ENCODE data around the gene CSMD2. TPM values are rescaled to one million over a fixed set of nuclear protein-coding genes. Genes with fewer than 3 reads are reported as not detected.

The CSMD2 gene
- total and polyA plus RNA-seq, 2 of the 8 experiments (the other 6 are each of a cell fraction or from before 2014, with no cell fraction given): 7.0 to 14.7 TPM

DNA sequence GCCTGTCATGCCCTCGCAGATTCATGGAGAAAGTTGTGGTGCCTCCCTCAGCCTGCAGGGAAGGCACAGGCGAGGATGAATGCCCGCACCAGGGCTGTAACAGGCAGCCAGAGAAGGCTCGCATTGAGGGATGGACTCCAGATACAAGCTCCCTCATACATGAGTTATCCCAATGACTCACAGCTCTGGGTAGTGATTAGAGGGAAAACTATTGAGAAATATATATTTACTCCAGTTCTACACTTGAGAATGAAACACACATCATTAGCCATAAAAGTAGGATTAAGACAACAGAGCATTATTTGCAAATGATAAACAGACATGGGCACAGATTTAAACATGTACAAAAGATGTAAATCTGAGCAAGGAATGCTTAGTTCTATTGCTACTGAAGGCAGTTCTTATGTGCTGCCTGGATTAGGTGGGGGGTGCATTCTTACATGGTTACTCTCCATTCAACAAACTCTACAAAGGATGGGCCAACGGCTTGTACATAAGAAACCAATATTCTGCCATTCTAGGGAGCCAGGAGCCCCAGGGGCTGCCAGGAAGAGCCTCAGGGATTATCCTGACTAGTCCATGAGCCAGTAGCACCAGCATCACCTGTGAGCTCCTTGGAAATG, 97.9 kb downstream of the CSMD2 start (continued):
- TF ChIP-seq, protein P1, sequence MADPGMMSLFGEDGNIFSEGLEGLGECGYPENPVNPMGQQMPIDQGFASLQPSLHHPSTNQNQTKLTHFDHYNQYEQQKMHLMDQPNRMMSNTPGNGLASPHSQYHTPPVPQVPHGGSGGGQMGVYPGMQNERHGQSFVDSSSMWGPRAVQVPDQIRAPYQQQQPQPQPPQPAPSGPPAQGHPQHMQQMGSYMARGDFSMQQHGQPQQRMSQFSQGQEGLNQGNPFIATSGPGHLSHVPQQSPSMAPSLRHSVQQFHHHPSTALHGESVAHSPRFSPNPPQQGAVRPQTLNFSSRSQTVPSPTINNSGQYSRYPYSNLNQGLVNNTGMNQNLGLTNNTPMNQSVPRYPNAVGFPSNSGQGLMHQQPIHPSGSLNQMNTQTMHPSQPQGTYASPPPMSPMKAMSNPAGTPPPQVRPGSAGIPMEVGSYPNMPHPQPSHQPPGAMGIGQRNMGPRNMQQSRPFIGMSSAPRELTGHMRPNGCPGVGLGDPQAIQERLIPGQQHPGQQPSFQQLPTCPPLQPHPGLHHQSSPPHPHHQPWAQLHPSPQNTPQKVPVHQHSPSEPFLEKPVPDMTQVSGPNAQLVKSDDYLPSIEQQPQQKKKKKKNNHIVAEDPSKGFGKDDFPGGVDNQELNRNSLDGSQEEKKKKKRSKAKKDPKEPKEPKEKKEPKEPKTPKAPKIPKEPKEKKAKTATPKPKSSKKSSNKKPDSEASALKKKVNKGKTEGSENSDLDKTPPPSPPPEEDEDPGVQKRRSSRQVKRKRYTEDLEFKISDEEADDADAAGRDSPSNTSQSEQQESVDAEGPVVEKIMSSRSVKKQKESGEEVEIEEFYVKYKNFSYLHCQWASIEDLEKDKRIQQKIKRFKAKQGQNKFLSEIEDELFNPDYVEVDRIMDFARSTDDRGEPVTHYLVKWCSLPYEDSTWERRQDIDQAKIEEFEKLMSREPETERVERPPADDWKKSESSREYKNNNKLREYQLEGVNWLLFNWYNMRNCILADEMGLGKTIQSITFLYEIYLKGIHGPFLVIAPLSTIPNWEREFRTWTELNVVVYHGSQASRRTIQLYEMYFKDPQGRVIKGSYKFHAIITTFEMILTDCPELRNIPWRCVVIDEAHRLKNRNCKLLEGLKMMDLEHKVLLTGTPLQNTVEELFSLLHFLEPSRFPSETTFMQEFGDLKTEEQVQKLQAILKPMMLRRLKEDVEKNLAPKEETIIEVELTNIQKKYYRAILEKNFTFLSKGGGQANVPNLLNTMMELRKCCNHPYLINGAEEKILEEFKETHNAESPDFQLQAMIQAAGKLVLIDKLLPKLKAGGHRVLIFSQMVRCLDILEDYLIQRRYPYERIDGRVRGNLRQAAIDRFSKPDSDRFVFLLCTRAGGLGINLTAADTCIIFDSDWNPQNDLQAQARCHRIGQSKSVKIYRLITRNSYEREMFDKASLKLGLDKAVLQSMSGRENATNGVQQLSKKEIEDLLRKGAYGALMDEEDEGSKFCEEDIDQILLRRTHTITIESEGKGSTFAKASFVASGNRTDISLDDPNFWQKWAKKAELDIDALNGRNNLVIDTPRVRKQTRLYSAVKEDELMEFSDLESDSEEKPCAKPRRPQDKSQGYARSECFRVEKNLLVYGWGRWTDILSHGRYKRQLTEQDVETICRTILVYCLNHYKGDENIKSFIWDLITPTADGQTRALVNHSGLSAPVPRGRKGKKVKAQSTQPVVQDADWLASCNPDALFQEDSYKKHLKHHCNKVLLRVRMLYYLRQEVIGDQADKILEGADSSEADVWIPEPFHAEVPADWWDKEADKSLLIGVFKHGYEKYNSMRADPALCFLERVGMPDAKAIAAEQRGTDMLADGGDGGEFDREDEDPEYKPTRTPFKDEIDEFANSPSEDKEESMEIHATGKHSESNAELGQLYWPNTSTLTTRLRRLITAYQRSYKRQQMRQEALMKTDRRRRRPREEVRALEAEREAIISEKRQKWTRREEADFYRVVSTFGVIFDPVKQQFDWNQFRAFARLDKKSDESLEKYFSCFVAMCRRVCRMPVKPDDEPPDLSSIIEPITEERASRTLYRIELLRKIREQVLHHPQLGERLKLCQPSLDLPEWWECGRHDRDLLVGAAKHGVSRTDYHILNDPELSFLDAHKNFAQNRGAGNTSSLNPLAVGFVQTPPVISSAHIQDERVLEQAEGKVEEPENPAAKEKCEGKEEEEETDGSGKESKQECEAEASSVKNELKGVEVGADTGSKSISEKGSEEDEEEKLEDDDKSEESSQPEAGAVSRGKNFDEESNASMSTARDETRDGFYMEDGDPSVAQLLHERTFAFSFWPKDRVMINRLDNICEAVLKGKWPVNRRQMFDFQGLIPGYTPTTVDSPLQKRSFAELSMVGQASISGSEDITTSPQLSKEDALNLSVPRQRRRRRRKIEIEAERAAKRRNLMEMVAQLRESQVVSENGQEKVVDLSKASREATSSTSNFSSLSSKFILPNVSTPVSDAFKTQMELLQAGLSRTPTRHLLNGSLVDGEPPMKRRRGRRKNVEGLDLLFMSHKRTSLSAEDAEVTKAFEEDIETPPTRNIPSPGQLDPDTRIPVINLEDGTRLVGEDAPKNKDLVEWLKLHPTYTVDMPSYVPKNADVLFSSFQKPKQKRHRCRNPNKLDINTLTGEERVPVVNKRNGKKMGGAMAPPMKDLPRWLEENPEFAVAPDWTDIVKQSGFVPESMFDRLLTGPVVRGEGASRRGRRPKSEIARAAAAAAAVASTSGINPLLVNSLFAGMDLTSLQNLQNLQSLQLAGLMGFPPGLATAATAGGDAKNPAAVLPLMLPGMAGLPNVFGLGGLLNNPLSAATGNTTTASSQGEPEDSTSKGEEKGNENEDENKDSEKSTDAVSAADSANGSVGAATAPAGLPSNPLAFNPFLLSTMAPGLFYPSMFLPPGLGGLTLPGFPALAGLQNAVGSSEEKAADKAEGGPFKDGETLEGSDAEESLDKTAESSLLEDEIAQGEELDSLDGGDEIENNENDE (IDR thresholded peaks at IDR 0.05; ENCODE audit: insufficient replicate concordance, low read length): no peak
- TF ChIP-seq CBX8 (IDR thresholded peaks at IDR 0.05; ENCODE audit: borderline replicate concordance, low read depth, low read length) (no peak), NANOG (IDR thresholded peaks at IDR 0.05; ENCODE audit: insufficient read depth, low read depth, low read length, poor library complexity, severe bottlenecking) (no peak)
